Peyer's patch (tissue), 4 donors: ENCODE measurements around the gene OASL. TPM values are rescaled to one million over a fixed set of nuclear protein-coding genes. Genes with fewer than 3 reads are reported as not detected.

Experiments used
- DNase-seq, 3 donors: peaks; one replicate each; pipeline ENCODE4 v3.0.0-alpha.2; 2017 to 2019
- H3K27ac ChIP-seq, 4 donors: fragments of 200-600 bp; sonication (generic); one replicate each; pipeline ENCODE4 v1.5.1; 2016 to 2019
- H3K27me3 ChIP-seq, 2 donors: fragments of 200-600 bp; sonication (generic); one replicate each; pipeline ENCODE4 v1.5.1; 2019
- H3K36me3 ChIP-seq, 3 donors: fragments of 200-600 bp; sonication (generic); one replicate each; pipeline ENCODE4 v1.5.1; 2016 to 2019
- H3K4me1 ChIP-seq, 4 donors: fragments of 200-600 bp; sonication (generic); one replicate each; pipeline ENCODE4 v1.5.1; 2016 to 2019
- H3K4me3 ChIP-seq, 4 donors: fragments of 200-600 bp; sonication (generic); 1 replicate in 3 of 4; 2 replicates in 1 of 4; pipeline ENCODE4 v1.5.1; 2016 to 2019; ENCODE audit warnings: mild to moderate bottlenecking in 1 of 4
- H3K9me3 ChIP-seq, 4 donors: fragments of 200-600 bp; sonication (generic); one replicate each; pipeline ENCODE4 v1.5.1; 2016 to 2019; ENCODE audit warnings: mild to moderate bottlenecking in 1 of 4
- POLR2A ChIP-seq, 2 donors: fragments of 450-650 bp; IDR thresholded peaks; one replicate each; pipeline ENCODE4 v1.5.1; 2017; ENCODE audit warnings: antibody characterized with exemption in 2 of 2, mild to moderate bottlenecking in 2 of 2, moderate library complexity in 2 of 2
- total RNA-seq, 4 donors: library from RNA; depleted of rRNA; stranded (reverse); fragments of >200 nt; gene quantifications; one replicate each; pipeline ENCODE4 v1.1.0, GENCODE V29; 2016
- TF ChIP-seq, protein P1 (sequence below), 6 experiments: fragments of 450-650 bp in 4 of 6; fragments of 200-600 bp in 2 of 6; sonication (generic) in 1 of 6; IDR thresholded peaks; one replicate each; pipeline ENCODE4 v1.5.1; 2017 to 2019; ENCODE audit warnings: antibody characterized with exemption in 6 of 6, mild to moderate bottlenecking in 3 of 6, moderate library complexity in 1 of 6

OASL gene
- total RNA-seq, 4 donors from 2014 or later: 0.66 to 1.2 (median 0.94) TPM; not detected in 1

DNA sequence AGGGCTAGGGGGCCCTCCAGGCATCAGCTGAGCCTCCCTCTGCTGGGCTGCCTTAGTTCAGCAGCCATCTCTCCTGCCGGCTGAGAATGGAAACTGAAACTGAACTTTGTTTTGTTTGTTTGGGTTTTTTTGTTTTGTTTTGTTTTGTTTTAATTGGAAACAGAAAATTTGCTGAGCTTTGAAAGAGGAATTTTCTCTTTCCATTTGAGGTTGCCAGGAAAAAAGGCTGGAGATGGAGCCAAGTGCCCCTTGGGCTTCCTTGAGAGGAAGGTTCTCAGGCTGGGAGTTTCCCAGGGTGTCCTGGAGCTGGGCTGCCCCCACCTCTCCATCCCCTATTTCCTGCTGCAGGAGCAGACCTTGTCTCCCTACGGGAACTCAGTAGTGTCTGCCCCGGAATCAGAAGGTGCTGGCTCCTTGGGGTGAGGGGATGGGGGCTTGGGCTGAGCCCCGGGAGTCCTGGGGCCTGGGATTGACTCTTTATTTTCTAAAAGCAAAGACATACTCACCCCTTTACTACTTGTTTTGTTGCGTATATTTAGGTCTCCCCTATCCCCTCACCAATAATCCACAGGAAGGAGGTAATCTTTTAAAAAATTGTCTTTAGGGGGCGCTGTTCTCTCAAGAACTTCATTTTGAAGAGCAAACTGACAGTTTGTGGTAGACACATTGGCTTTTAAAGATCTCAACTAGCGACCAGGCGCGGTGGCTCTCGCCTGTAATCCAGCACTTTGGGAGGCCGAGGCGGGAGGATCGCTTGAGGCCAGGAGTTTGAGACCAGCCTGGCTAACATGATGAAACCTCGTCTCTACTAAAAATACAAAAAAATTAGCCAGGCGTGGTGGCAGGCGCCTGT lies 21.3 kb upstream of the OASL start:
- TF ChIP-seq, protein P1, sequence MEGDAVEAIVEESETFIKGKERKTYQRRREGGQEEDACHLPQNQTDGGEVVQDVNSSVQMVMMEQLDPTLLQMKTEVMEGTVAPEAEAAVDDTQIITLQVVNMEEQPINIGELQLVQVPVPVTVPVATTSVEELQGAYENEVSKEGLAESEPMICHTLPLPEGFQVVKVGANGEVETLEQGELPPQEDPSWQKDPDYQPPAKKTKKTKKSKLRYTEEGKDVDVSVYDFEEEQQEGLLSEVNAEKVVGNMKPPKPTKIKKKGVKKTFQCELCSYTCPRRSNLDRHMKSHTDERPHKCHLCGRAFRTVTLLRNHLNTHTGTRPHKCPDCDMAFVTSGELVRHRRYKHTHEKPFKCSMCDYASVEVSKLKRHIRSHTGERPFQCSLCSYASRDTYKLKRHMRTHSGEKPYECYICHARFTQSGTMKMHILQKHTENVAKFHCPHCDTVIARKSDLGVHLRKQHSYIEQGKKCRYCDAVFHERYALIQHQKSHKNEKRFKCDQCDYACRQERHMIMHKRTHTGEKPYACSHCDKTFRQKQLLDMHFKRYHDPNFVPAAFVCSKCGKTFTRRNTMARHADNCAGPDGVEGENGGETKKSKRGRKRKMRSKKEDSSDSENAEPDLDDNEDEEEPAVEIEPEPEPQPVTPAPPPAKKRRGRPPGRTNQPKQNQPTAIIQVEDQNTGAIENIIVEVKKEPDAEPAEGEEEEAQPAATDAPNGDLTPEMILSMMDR (IDR thresholded peaks at IDR 0.05): peak; percentile 26 to 68 (median 62)
- TF ChIP-seq POLR2A (IDR thresholded peaks at IDR 0.05): no peak
- Histone ChIP-seq H3K27ac (peak overlapping the region; percentile 57 to 71 (median 64)), H3K4me3 (peak overlapping the region; percentile 17 to 46 (median 37)), H3K4me1 (peaks cover 0 to 6% (median 0%) of the 10 kb centered on the region in 4 donors), H3K36me3 (no peaks in the 10 kb centered on the region), H3K9me3 (no peaks in the 10 kb centered on the region), H3K27me3 (no peaks in the 10 kb centered on the region)
- DNase-seq: peak; percentile 55 to 78 (median 56)

DNA sequence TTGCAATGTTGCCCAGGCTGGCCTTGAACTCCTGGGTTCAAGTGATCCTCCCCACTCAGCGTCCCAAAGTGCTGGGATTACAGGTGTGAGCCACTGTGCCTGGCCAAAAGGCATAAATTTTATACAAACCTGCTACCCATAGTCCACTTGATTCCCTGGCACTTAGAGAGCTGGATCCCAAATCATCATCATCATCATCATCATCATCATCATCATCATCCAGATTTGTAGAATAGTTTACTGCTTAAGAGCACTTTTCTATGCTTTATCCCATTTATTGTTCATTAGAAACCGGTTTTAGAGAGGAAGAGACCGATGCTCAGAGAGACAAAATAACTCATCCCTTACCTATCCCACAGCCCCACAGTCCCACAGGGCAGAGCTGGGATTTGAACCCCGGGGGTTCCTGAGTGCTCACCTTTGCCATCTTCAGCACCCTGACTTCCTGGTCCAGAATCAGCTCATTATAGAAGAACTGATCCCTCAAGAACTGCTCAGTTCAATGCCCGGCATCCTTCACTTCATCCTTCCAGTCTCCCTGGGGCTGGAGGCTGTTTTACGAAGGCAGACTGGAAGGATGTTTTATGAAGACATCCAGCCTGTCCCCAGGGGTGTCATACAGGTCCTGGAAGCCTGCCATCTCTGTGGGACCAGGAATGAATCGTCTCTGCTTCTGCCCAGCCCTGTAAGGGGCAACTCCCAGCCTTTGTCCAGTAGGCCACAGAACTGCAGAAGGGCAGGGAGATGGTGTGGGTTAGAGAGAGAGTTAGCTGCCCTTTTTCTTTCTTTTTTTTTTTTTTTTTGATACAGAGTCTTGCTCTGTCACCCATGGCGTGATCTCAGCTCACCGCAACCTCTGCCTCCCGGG lies 20.2 kb upstream of the OASL start:
- Histone ChIP-seq H3K4me3 (no peak overlapping the region), H3K9me3 (no peaks in the 10 kb centered on the region), H3K27ac (peak overlapping the region in 1 of 4 donors; percentile 57), H3K36me3 (no peaks in the 10 kb centered on the region), H3K27me3 (no peaks in the 10 kb centered on the region), H3K4me1 (peaks cover 0 to 6% (median 0%) of the 10 kb centered on the region in 4 donors)
- no peak for TF ChIP-seq POLR2A (IDR thresholded peaks at IDR 0.05)
- TF ChIP-seq, protein P1 (IDR thresholded peaks at IDR 0.05): no peak
- no peak for DNase-seq

DNA sequence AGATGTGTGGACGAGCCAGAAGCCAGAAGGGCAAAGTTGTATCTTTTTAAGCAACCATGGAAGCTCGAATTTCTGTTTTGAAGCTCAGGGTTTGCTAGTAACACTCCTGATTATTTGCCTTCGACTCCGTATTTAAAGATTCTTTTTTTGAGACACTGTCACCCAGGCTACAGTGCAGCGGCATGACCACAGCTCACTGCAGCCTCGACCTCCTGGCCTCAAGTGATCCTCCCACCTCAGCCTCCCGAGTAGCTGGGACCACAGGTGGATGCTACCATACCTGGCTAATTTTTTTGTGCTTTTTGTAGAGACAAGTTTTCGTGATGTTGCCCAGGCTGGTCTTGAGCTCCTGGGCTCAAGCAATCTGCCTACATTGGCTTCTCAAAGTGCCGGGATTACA lies 18.7 kb upstream of the OASL start:
- Histone ChIP-seq H3K4me3 (no peak overlapping the region), H3K27ac (no peak overlapping the region), H3K9me3 (no peaks in the 10 kb centered on the region), H3K36me3 (no peaks in the 10 kb centered on the region), H3K4me1 (peaks cover 0 to 6% (median 0%) of the 10 kb centered on the region in 4 donors), H3K27me3 (no peaks in the 10 kb centered on the region)
- TF ChIP-seq POLR2A (IDR thresholded peaks at IDR 0.05): no peak
- TF ChIP-seq, protein P1 (IDR thresholded peaks at IDR 0.05): no peak
- DNase-seq: no peak

DNA sequence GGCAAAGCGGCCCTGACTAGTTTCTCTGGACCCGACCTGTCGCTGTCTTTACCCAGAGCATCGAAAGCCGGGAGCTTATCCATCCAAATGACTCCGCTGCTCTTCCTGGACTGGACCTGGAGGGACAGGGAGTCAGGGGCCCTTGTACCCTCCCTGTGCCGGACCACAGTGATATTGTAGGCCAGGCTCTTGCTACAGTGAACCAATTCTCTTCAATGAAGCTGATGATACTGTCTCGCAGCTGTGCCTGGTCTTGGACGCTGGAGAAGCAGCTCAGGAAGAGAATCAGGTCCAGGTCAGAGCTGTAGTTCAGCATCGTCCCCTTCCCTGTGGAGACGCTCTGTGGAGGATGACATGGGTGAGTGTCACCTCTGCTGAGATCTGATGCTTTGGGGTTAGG lies 14.7 kb upstream of the OASL start:
- no peaks in the 10 kb centered on the region for H3K27me3 ChIP-seq
- DNase-seq: no peak
- H3K9me3 ChIP-seq: no peaks in the 10 kb centered on the region
- no peak overlapping the region for H3K27ac ChIP-seq
- no peak overlapping the region for H3K4me3 ChIP-seq
- TF ChIP-seq POLR2A (IDR thresholded peaks at IDR 0.05): no peak
- TF ChIP-seq, protein P1 (IDR thresholded peaks at IDR 0.05): no peak
- no peaks in the 10 kb centered on the region for H3K36me3 ChIP-seq
- H3K4me1 ChIP-seq: no peaks in the 10 kb centered on the region

DNA sequence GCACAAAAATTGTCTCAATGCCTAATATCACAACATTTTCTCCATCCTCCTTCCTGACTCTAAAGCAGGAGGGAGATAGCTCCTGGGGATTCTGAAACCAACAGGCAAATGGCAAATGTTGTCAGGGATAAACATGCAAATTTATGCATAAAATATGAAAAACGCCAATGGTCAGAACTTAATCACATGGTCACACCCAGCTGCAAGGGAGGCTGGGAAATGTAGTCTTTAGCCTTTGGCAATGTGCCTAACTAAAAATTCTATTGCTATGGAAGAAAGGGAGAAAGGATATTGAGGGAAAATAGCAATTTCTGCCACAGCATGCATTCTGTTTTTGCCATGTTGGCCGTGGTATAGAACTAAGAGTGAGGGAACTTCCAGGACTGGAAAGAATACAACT lies 11.7 kb upstream of the OASL start:
- H3K4me3 ChIP-seq: no peak overlapping the region
- H3K27me3 ChIP-seq: no peaks in the 10 kb centered on the region
- no peaks in the 10 kb centered on the region for H3K36me3 ChIP-seq
- H3K4me1 ChIP-seq: no peaks in the 10 kb centered on the region
- no peak for DNase-seq
- TF ChIP-seq POLR2A (IDR thresholded peaks at IDR 0.05): no peak
- TF ChIP-seq, protein P1 (IDR thresholded peaks at IDR 0.05): no peak
- no peak overlapping the region for H3K27ac ChIP-seq
- H3K9me3 ChIP-seq: no peaks in the 10 kb centered on the region
